Natural killer cell treated with Interleukin-12 subunit alpha and Interleukin-12 subunit beta and Interleukin-15 and Interleukin-18, amount 100 ng/mL, for 72 hours (primary cell): ENCODE data around the gene FGGY. TPM values are rescaled to one million over a fixed set of nuclear protein-coding genes. Genes with fewer than 3 reads are reported as not detected.

Experiments used
- ATAC-seq, 2 donors: fragments of 150-1000 bp; cut with Tn5 transposase in 1 of 2; sonication (Bioruptor Pico), chemical (Tn5 transposase) in 1 of 2; 2 replicates each; pipeline ENCODE4 v1.10.0; 2021
- DNase-seq: peaks from one replicate; pipeline ENCODE4 v3.0.0; 2022; ENCODE audit warnings: low spot score
- H3K27ac Mint-ChIP-seq, 2 donors: 1 replicate in 1 of 2; 2 replicates in 1 of 2; pipeline ENCODE4 v1.8.0; 2022; ENCODE audit warnings: mixed read lengths in 2 of 2, mild to moderate bottlenecking in 1 of 2, moderate library complexity in 1 of 2
- H3K27me3 Mint-ChIP-seq, 2 donors: 1 replicate in 1 of 2; 2 replicates in 1 of 2; pipeline ENCODE4 v1.8.0; 2022; ENCODE audit warnings: mixed read lengths in 2 of 2
- H3K36me3 Mint-ChIP-seq: one replicate; pipeline ENCODE4 v1.8.0; 2022; ENCODE audit warnings: mixed read lengths
- H3K4me1 Mint-ChIP-seq, 2 donors: 1 replicate in 1 of 2; 2 replicates in 1 of 2; pipeline ENCODE4 v1.8.0; 2022; ENCODE audit warnings: low read depth in 2 of 2, mixed read lengths in 2 of 2, mild to moderate bottlenecking in 1 of 2
- H3K4me3 Mint-ChIP-seq: one replicate; pipeline ENCODE4 v1.8.0; 2022; ENCODE audit warnings: mixed read lengths
- H3K9me3 Mint-ChIP-seq: 2 replicates; pipeline ENCODE4 v1.8.0; 2022; ENCODE audit warnings: mixed read lengths
- total RNA-seq, 2 donors: library from RNA; stranded (reverse); gene quantifications; one replicate each; pipeline ENCODE4 v1.2.3, GENCODE V29; 2022

The FGGY gene
- total RNA-seq, 2 donors from 2014 or later: 10.9 to 11.9 TPM

- Mint-ChIP-seq H3K4me3 (no peak overlapping the region), H3K27ac (no peak overlapping the region), H3K27me3 (no peaks in the 10 kb centered on the region), H3K4me1 (peaks cover 0 to 8% of the 10 kb centered on the region in 2 donors), H3K36me3 (no peaks in the 10 kb centered on the region), H3K9me3 (no peaks in the 10 kb centered on the region)
- no peak for DNase-seq
- no peak for ATAC-seq
Observed at GRCh38 chr1:59433440-59433813, 136.5 kb downstream of the FGGY start.

GRCh38 chr1:59434336-59434735 is 137.4 kb downstream of the FGGY start:
- H3K36me3 Mint-ChIP-seq: no peaks in the 10 kb centered on the region
- H3K9me3 Mint-ChIP-seq: no peaks in the 10 kb centered on the region
- DNase-seq (no peak), ATAC-seq (no peak)
- no peak overlapping the region for H3K4me3 Mint-ChIP-seq
- H3K27ac Mint-ChIP-seq: no peak overlapping the region
- H3K4me1 Mint-ChIP-seq: peaks cover 0 to 8% of the 10 kb centered on the region in 2 donors
- no peaks in the 10 kb centered on the region for H3K27me3 Mint-ChIP-seq

GRCh38 chr1:59436637-59437036 is 139.7 kb downstream of the FGGY start:
- Mint-ChIP-seq H3K4me1 (peaks cover 0 to 8% of the 10 kb centered on the region in 2 donors), H3K27ac (no peak overlapping the region), H3K4me3 (no peak overlapping the region), H3K9me3 (no peaks in the 10 kb centered on the region), H3K27me3 (no peaks in the 10 kb centered on the region), H3K36me3 (no peaks in the 10 kb centered on the region)
- ATAC-seq (no peak), DNase-seq (no peak)

- H3K4me1 Mint-ChIP-seq: peaks cover 0 to 3% of the 10 kb centered on the region in 2 donors
- H3K36me3 Mint-ChIP-seq: no peaks in the 10 kb centered on the region
- no peak overlapping the region for H3K27ac Mint-ChIP-seq
- no peaks in the 10 kb centered on the region for H3K27me3 Mint-ChIP-seq
- no peak for ATAC-seq
- DNase-seq: no peak
- H3K4me3 Mint-ChIP-seq: no peak overlapping the region
- H3K9me3 Mint-ChIP-seq: no peaks in the 10 kb centered on the region
Observed at GRCh38 chr1:59438058-59438560, 141.2 kb downstream of the FGGY start.

GRCh38 chr1:59442492-59442891 is 145.6 kb downstream of the FGGY start:
- H3K4me3 Mint-ChIP-seq: no peak overlapping the region
- DNase-seq (no peak), ATAC-seq (no peak)
- H3K27me3 Mint-ChIP-seq: no peaks in the 10 kb centered on the region
- no peaks in the 10 kb centered on the region for H3K9me3 Mint-ChIP-seq
- no peaks in the 10 kb centered on the region for H3K36me3 Mint-ChIP-seq
- H3K4me1 Mint-ChIP-seq: peaks cover 0 to 2% of the 10 kb centered on the region in 2 donors
- no peak overlapping the region for H3K27ac Mint-ChIP-seq

- H3K4me1 Mint-ChIP-seq: peaks cover 0 to 2% of the 10 kb centered on the region in 2 donors
- no peaks in the 10 kb centered on the region for H3K27me3 Mint-ChIP-seq
- no peak for ATAC-seq
- no peaks in the 10 kb centered on the region for H3K9me3 Mint-ChIP-seq
- no peaks in the 10 kb centered on the region for H3K36me3 Mint-ChIP-seq
- no peak for DNase-seq
- H3K4me3 Mint-ChIP-seq: no peak overlapping the region
- H3K27ac Mint-ChIP-seq: no peak overlapping the region
Observed at GRCh38 chr1:59443310-59443709, 146.4 kb downstream of the FGGY start.

- Mint-ChIP-seq H3K9me3 (no peaks in the 10 kb centered on the region), H3K4me3 (no peak overlapping the region), H3K27ac (no peak overlapping the region), H3K27me3 (no peaks in the 10 kb centered on the region), H3K4me1 (peaks cover 0 to 2% of the 10 kb centered on the region in 2 donors), H3K36me3 (no peaks in the 10 kb centered on the region)
- no peak for ATAC-seq
- no peak for DNase-seq
Observed at GRCh38 chr1:59444520-59444919, 147.6 kb downstream of the FGGY start.

GRCh38 chr1:59445040-59445439 is 148.1 kb downstream of the FGGY start:
- H3K36me3 Mint-ChIP-seq: no peaks in the 10 kb centered on the region
- no peaks in the 10 kb centered on the region for H3K9me3 Mint-ChIP-seq
- DNase-seq: no peak
- no peak overlapping the region for H3K4me3 Mint-ChIP-seq
- ATAC-seq: no peak
- peak overlapping the region in 1 of 2 donors; percentile 5 for H3K27ac Mint-ChIP-seq
- peaks cover 0 to 2% of the 10 kb centered on the region in 2 donors for H3K4me1 Mint-ChIP-seq
- H3K27me3 Mint-ChIP-seq: no peaks in the 10 kb centered on the region

GRCh38 chr1:59446257-59446901 is 149.5 kb downstream of the FGGY start:
- Mint-ChIP-seq H3K27ac (no peak overlapping the region), H3K4me3 (no peak overlapping the region), H3K27me3 (no peaks in the 10 kb centered on the region), H3K9me3 (no peaks in the 10 kb centered on the region), H3K4me1 (peaks cover 0 to 2% of the 10 kb centered on the region in 2 donors), H3K36me3 (no peaks in the 10 kb centered on the region)
- DNase-seq (no peak), ATAC-seq (no peak)

GRCh38 chr1:59452026-59452425 is 155.1 kb downstream of the FGGY start:
- Mint-ChIP-seq H3K4me3 (no peak overlapping the region), H3K4me1 (no peaks in the 10 kb centered on the region), H3K9me3 (no peaks in the 10 kb centered on the region), H3K27me3 (no peaks in the 10 kb centered on the region), H3K27ac (no peak overlapping the region), H3K36me3 (no peaks in the 10 kb centered on the region)
- ATAC-seq (no peak), DNase-seq (no peak)

- Mint-ChIP-seq H3K4me1 (no peaks in the 10 kb centered on the region), H3K4me3 (no peak overlapping the region), H3K9me3 (no peaks in the 10 kb centered on the region), H3K27me3 (no peaks in the 10 kb centered on the region), H3K36me3 (no peaks in the 10 kb centered on the region), H3K27ac (no peak overlapping the region)
- ATAC-seq: no peak
- DNase-seq: no peak
Observed at GRCh38 chr1:59452559-59452958, 155.7 kb downstream of the FGGY start.

GRCh38 chr1:59453297-59453968 is 156.5 kb downstream of the FGGY start:
- Mint-ChIP-seq H3K4me3 (no peak overlapping the region), H3K4me1 (no peaks in the 10 kb centered on the region), H3K9me3 (no peaks in the 10 kb centered on the region), H3K36me3 (no peaks in the 10 kb centered on the region), H3K27me3 (no peaks in the 10 kb centered on the region), H3K27ac (no peak overlapping the region)
- DNase-seq: no peak
- ATAC-seq: no peak

GRCh38 chr1:59455206-59455605 is 158.3 kb downstream of the FGGY start:
- Mint-ChIP-seq H3K27me3 (no peaks in the 10 kb centered on the region), H3K4me1 (no peaks in the 10 kb centered on the region), H3K27ac (no peak overlapping the region), H3K36me3 (peaks cover 7% of the 10 kb centered on the region), H3K9me3 (peaks cover 6% of the 10 kb centered on the region), H3K4me3 (no peak overlapping the region)
- ATAC-seq (no peak), DNase-seq (no peak)

- ATAC-seq (no peak), DNase-seq (no peak)
- Mint-ChIP-seq H3K36me3 (peaks cover 7% of the 10 kb centered on the region), H3K9me3 (peaks cover 6% of the 10 kb centered on the region), H3K27me3 (no peaks in the 10 kb centered on the region), H3K4me3 (no peak overlapping the region), H3K4me1 (no peaks in the 10 kb centered on the region), H3K27ac (no peak overlapping the region)
Observed at GRCh38 chr1:59457786-59458185, 160.9 kb downstream of the FGGY start.
